Mesothelial cell of epicardium (in vitro differentiated cells): Measurements from ENCODE around the gene KSR1. TPM values are rescaled to one million over a fixed set of nuclear protein-coding genes. Genes with fewer than 3 reads are reported as not detected.
A peak's percentile ranks its signal among the peaks of the same experiment; 100 is the strongest.
"Not testable (repeated sequence)": the region's sequence is repeated elsewhere in the genome, so short reads cannot be mapped to it uniquely, and the experiment has no call there.

ENCODE experiments used
- DNase-seq, 2 experiments: peaks; one replicate each; pipeline ENCODE4 v3.0.0; 2021; ENCODE audit warnings: low spot score in 2 of 2; ENCODE audit not compliant: unreplicated experiment in 2 of 2
- H3K27ac Mint-ChIP-seq: 2 replicates; pipeline ENCODE4 v1.8.0; 2021; ENCODE audit warnings: mixed read lengths
- H3K27me3 Mint-ChIP-seq: 2 replicates; pipeline ENCODE4 v1.8.0; 2021; ENCODE audit warnings: low read depth, mixed read lengths
- H3K36me3 Mint-ChIP-seq: 2 replicates; pipeline ENCODE4 v1.8.0; 2021; ENCODE audit warnings: mixed read lengths
- H3K4me1 Mint-ChIP-seq: 2 replicates; pipeline ENCODE4 v1.8.0; 2021; ENCODE audit warnings: mixed read lengths
- H3K4me3 Mint-ChIP-seq: 2 replicates; pipeline ENCODE4 v1.8.0; 2021; ENCODE audit warnings: mild to moderate bottlenecking, moderate library complexity, mixed read lengths
- H3K9me3 Mint-ChIP-seq: 2 replicates; pipeline ENCODE4 v1.8.0; 2021; ENCODE audit warnings: mixed read lengths
- total RNA-seq: library from RNA; stranded (reverse); gene quantifications from 3 replicates; pipeline ENCODE4 v1.2.1, GENCODE V29; 2021
- TF ChIP-seq, protein P1 (sequence below): fragments of 200-600 bp; sonication (generic); IDR thresholded peaks from one replicate; pipeline ENCODE4 v1.5.0; 2021; ENCODE audit warnings: antibody characterized with exemption; ENCODE audit not compliant: unreplicated experiment

Gene KSR1
- total RNA-seq, 1 donor from 2014 or later = 69.4 TPM

DNA sequence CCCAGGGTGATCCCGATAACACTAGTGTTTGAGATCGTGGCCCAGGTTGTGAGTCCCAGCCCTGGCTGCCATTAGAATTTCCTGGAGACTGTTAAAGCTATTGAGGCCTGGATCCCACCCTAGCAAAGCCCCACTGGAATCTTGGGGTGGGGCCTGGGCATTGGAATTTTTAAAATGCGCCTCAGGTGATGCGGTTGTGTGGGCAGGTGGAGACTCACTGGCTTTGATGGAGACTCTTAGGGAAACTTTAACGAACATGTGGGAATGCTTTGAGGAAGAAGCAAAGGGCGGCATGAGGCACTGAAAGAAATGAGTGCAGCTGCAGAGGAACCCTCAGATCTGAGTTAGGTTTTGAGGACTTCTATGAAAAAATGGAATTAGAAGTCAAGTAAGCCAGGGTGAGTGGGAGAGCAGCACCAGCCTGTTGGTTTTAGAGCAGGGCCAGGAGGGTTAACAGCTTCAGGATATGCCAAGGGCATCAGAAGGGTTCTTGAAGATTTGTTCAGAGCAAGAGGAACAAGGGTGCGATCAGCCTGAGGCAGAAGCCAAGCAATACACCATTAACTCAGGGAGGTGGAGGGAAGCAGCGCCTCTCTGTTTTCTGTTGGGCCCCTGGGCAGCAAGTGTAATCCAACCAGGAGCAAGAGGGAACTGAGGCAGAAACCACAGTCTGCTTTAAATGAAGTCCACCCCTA is 42.5 kb downstream of the KSR1 start:
- Mint-ChIP-seq H3K4me3 (no peak overlapping the region), H3K36me3 (peaks cover 12% of the 10 kb centered on the region), H3K9me3 (peaks cover 10% of the 10 kb centered on the region), H3K27me3 (no peaks in the 10 kb centered on the region), H3K4me1 (peaks cover 52% of the 10 kb centered on the region), H3K27ac (peak overlapping the region; percentile 78)
- TF ChIP-seq, protein P1, sequence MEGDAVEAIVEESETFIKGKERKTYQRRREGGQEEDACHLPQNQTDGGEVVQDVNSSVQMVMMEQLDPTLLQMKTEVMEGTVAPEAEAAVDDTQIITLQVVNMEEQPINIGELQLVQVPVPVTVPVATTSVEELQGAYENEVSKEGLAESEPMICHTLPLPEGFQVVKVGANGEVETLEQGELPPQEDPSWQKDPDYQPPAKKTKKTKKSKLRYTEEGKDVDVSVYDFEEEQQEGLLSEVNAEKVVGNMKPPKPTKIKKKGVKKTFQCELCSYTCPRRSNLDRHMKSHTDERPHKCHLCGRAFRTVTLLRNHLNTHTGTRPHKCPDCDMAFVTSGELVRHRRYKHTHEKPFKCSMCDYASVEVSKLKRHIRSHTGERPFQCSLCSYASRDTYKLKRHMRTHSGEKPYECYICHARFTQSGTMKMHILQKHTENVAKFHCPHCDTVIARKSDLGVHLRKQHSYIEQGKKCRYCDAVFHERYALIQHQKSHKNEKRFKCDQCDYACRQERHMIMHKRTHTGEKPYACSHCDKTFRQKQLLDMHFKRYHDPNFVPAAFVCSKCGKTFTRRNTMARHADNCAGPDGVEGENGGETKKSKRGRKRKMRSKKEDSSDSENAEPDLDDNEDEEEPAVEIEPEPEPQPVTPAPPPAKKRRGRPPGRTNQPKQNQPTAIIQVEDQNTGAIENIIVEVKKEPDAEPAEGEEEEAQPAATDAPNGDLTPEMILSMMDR = no peak
- no peak for DNase-seq

DNA sequence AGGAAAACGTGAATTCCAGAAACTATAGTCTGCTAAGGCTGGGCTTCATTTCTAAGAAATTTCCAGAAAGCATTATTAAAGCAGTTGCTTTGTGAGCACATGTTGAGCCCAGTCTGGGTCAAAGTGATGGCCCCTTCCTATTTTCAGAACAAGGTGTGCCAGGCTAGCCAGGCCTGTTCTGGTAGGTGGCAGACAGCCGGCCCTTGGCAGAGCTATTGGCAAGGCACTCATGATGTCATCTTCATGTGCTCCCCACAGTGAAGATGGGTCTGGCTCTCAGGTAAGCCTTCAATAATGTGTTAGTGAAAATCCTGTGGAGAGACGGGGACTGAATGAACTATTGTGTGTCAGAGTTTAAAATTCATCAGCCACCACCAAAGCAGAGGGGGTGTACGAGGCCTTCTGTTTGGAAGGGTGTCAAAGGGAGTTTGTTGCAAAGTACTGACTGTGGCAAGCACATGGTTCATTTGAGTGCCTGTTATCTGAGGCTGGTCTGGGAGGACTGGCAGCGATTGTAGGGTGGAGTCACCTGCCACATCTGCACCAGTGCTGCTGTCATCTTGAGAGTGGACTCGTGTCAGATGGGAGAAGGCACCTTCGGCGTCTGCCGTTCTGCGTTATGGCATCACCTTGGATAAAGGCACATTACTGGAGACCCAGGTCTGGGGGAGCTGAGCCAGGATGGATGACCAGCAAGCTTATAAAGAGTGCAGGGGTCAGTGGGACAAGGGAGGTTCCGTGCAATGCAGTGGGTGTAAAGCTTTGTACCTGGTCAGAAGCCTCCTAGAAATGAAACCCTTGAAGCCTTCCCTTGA is 43.4 kb downstream of the KSR1 start:
- Mint-ChIP-seq H3K27ac (no peak overlapping the region), H3K4me1 (peaks cover 52% of the 10 kb centered on the region), H3K27me3 (no peaks in the 10 kb centered on the region), H3K36me3 (peaks cover 12% of the 10 kb centered on the region), H3K4me3 (no peak overlapping the region), H3K9me3 (peaks cover 10% of the 10 kb centered on the region)
- TF ChIP-seq, protein P1 = no peak
- no peak for DNase-seq

DNA sequence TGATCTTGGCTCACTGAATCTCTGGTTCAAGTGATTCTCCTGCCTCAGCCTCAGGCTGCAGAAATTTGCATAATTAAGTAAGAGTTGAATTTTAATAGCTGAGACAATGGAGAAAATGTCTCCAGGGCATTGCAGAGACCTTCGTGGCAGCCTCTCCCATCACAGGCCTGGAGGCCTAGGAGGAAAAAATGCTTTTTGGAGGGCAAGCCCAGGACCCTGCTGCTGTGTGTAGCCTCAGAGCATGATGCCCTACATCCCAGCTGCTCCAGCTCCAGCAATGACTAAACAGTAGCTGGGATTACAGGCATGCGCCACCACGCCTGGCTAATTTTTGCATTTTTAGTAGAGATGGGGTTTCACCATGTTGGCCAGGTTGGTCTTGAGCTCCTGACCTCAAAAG is 45.1 kb downstream of the KSR1 start:
- H3K27me3 Mint-ChIP-seq, H3K4me3 Mint-ChIP-seq, H3K27ac Mint-ChIP-seq, DNase-seq: not testable (repeated sequence)
- Mint-ChIP-seq H3K36me3 (peaks cover 12% of the 10 kb centered on the region), H3K9me3 (peaks cover 10% of the 10 kb centered on the region), H3K4me1 (peaks cover 48% of the 10 kb centered on the region)

DNA sequence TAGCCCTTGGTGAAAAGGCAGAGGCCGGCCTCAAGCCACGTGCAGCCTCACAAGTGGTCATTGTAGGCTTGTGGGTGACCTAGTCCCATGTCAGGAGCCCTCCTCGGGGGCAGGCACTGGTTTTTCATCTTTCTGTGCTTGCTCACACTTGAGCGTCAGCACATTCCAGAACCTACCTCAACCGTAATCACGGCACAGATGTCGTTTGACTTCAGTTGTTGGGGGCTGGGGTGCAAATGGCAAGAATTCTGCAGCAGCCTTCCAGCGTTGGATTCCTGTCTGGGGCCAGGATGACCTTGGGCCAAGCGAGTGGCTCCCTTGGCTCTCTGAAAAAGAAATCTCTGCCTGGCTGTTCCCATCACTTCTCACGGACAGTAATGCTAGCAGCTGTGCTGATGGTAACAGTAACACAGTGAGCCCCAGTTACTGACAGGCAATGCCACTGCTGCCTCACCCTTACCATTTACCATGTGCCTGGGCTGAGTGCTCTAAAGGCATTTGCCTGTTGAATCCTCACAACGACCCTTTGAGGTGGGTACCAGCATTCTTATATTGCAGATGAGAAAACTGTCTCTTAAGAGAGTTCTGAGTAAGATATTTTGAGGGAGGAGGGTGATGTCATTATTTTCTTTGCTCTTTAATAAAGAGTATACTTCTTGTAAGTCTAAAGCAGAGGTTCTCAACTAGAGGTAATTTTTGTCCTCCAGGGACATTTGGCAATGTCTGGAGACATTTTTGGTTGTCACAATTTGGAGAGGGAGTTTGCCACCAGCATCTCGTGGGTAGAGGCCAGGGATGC is 46.5 kb downstream of the KSR1 start:
- Mint-ChIP-seq H3K27me3 (no peaks in the 10 kb centered on the region), H3K27ac (no peak overlapping the region), H3K4me1 (peaks cover 42% of the 10 kb centered on the region), H3K4me3 (no peak overlapping the region), H3K36me3 (peaks cover 12% of the 10 kb centered on the region), H3K9me3 (peaks cover 10% of the 10 kb centered on the region)
- TF ChIP-seq, protein P1 = no peak
- DNase-seq = no peak

DNA sequence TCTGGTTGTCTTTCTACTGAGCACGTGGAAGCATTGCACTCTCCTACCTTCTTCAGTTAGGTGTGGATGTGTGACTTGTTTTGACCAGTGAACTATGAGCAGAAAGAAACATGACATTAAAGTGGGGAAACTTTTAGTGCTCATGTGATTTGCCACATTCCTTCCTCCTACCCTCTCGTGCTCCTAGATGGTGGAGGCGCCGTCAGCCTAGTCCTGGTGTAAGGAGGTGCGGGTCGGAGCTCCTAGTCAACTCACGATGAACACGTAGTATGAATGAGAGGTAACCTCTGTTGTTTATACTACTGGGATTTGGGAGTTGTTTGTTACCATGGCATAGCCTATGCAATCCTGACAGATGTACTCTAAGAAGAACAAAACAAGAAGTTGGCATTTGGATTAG is 47.4 kb downstream of the KSR1 start:
- DNase-seq = no peak
- peaks cover 12% of the 10 kb centered on the region for H3K36me3 Mint-ChIP-seq
- H3K4me3 Mint-ChIP-seq = no peak overlapping the region
- H3K27ac Mint-ChIP-seq = no peak overlapping the region
- peaks cover 10% of the 10 kb centered on the region for H3K9me3 Mint-ChIP-seq
- no peaks in the 10 kb centered on the region for H3K27me3 Mint-ChIP-seq
- peaks cover 36% of the 10 kb centered on the region for H3K4me1 Mint-ChIP-seq
- TF ChIP-seq, protein P1 = no peak
